NCI-H2029 (cell line): Measurements from ENCODE around the gene ADCY3.
A peak's percentile ranks its signal among the peaks of the same experiment; 100 is the strongest.
"Not testable (repeated sequence)": the region's sequence is repeated elsewhere in the genome, so short reads cannot be mapped to it uniquely, and the experiment has no call there.

Experiments used
- DNase-seq: peaks from one replicate; lab custom pipeline; 2025; lab: John Stamatoyannopoulos, UW

ADCY3 gene

DNA sequence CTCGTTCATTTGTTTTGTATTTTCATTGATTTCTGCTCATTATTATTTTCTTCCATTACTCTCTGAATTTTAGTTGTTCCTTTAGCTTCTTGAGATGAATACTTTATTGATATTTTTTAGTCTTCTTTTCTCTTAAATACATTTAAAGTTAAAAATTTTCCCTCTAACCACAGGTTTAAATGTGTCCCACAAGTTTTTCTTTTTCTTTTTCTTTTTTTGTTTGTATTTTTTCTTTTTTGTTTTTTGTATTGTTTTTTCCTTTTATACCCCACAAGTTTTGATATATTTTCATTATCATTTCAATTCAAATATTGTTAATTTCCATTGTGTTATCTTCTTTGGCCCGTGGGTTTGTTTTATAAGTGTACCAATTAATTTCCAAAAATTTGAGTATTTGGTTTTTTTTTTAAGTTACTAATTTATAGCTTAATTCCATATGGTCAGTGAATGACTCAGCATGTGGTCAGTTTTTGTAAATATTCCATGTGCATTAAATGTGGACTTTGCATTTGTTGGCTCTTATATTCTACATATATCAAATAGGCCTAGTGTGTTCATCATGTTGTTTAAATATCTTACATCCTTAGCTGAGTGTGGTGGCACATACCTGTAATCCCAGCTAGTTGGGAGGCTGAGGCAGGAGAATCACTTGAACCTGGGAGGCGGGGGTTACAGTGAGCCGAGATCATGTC is 110.6 kb downstream of the ADCY3 start:
- no peak for DNase-seq

DNA sequence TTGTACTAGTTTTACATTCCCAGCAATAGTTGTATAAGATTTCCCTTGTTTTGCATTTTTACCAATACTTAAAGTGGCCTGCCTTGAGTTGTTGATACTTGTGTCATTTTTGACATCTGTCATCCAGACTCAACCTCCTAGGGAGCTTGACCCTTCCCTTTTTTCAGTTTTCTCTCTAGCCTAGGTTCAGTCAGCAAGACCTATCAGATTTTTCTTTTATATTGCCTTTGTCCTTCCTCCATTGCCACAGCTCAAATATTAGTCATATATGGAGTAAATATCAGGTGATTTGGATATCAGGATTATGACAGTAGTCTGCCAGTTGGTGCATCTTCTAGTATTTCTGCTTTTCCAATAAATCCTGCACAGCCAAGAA is 113.4 kb downstream of the ADCY3 start:
- no peak for DNase-seq

DNA sequence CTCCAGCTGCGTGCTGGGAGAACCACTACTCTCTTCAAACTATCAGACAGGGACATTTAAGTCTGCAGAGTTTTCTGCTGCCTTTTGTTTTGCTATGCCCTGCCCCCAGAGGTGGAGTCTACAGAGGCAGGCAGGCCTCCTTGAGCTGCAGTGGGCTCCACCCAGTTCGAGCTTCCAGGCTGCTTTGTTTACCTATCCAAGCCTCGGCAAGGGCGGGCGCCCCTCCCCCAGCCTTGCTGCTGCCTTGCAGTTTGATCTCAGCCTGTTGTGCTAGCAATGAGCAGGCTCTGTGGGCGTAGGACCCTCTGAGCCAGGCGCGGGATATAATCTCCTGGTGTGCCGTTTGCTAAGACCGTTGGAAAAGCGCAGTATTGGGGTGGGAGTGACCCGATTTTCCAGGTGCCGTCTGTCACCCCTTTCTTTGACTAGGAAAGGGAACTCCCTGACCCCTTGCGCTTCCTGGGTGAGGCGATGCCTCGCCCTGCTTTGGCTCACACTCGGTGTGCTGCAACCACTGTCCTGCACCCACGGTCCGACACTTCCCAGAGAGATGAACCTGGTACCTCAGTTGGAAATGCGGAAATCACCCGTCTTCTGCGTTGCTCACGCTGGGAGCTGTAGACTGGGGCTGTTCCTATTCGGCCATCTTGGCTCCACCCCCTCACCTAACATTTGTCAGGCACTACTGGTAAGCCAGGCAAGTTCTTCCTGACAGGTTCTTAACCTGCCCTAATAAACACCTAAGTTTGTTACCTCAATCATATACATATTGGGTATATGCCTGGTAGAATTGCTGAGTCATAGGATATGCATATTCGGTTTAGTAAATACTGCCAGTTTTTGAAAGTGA is 114.0 kb downstream of the ADCY3 start:
- DNase-seq, result not testable (repeated sequence)

DNA sequence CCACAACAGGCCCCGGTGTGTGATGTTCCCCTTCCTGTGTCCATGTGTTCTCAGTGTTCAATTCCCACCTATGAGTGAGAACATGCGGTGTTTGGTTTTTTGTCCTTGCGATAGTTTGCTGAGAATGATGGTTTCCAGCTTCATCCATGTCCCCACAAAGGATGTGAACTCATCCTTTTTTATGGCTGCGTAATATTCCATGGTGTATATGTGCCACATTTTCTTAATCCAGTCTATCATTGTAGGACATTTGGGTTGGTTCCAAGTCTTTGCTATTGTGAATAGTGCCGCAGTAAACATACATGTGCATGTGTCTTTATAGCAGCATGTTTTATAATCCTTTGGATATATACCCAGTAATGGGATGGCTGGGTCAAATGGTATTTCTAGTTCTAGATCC is 119.5 kb downstream of the ADCY3 start:
- DNase-seq, result not testable (repeated sequence)

DNA sequence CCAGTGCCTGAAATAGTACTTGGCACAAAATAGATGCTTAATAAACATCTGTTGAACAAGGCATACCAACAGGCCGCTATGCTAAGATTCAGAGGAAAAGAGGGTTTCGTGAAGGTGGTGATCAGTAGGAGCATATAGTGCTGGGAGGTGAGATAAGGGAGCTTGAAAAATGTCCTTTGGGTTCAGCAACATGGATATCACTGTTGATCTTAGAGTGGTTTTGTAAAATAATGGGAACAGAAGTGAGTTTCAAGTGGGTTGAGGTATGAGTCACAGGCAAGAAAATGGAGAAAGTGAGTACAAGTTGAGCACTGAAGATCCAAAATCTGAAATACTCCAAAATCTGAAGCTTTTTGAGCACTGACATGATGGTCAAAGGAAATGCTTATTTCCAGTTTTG is 122.4 kb downstream of the ADCY3 start:
- DNase-seq, result no peak

DNA sequence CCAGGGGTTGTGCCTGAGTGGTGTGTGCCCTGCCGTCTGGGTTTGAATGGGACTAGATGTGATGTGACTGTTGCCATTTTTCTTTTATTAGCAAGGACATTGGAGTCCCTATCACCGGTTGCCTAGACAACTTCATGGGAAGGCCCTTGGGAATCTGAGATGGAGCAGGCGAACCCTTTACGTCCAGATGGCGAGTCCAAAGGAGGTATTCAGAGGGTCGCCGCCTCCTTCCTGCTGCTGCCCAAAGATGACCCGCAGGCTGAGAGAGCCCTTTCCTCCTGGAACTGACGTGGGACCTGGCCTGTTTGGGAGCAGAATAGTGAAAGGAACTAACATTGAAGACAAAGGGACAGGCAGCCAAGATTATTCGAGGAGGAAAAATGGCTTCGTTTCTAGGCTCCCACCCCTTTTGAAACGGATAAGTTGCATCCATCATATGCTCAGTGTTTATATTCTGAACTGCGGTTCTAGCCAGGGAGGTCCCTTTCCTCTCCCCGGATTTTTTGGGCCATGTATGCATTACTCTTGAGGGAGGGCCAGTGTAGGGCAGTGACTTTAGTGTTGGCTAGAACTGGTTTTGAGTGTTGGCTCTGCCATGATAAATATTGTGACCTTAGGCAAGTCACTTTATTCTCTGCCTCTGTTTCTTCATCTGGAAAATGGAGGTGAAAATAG is 126.1 kb downstream of the ADCY3 start:
- peak; percentile 13 for DNase-seq

DNA sequence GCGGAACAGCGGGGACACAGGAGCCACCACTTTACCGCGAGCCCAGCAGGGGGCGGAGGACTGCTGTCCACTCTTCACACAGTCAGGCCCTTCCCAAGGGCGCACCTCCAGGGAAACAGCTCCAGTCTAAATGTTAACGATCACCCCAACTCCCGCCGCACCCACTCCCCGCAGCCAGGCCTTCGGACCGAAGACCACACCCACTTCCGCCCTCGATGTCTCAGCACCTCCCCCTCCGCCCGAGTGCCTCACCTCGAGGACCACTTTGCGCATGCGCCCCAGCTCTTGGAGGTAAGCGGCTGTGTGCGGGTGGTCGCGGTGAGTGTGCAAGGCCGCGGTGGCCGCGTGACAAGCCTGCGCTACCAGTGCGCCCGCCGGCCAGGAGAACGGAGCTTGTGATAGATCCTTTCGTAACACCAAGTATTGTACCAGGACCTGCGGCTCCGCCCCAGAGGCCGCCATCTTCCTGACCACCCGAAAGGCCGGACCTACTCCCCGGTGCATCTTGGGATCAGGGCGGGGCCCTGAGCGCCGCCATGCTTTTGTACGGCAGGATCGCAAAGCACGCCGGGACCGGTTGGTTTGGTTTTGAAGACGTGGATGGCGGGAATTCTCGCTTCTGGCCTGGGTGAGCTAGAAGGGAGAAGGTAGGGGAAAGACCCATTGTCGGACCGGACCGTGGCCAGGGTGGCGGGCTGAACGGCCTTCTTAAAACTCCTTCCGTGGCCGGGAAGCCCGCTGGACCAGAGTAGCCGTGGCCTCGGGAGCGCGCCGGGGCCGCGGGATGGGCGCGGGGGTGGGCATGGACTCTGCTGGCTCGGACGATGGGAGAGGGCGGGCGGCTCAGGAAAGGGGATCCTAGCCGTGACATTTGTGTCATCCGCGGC is 126.9 kb downstream of the ADCY3 start, which contains the start of the genes CENPO and PTRHD1:
TSS of gene CENPO (plus strand) at position 552 of the 887 bp plus-strand sequence. CDS start 495 bp downstream, outside the sequence.
TSS of gene PTRHD1 (minus strand) at position 518 of the 887 bp plus-strand sequence. CDS start at position 504, 14 bp downstream.
- DNase-seq, result peak; percentile 95

DNA sequence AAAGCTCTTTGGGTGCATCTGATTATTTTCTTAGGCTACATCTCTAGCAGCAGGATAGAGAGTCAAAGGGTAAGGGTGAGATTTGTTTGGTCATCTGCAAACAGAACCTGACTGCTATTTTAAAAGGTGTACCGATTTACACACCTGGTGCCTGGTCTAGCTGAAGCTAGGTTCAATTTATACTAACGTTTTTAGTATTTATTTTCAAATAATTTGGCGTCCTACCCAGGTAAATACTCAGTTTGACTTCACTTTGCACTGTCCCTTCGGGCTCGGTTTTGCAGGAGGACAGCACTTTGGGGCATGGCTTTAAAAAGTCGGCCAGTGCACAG is 127.5 kb downstream of the ADCY3 start:
- DNase-seq, result no peak

DNA sequence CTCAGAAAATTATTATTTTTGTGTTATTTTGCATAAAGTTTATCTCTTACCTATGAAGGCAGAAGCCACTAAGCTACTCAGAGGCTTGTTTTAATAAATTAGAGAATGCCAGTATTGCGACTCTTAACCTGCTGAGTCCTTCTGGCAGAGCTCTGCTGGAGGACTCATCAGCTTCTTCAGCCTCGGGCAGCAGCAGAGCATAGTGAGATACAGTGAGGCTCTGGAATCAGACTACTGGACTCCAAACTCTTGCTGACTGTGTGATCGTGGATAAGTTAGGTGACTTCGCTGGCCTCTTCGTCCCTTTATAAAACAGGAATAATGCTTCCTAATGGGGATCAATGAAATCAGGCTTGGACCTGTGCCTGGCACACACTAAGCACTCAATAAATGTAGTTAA is 128.6 kb downstream of the ADCY3 start:
- no peak for DNase-seq

DNA sequence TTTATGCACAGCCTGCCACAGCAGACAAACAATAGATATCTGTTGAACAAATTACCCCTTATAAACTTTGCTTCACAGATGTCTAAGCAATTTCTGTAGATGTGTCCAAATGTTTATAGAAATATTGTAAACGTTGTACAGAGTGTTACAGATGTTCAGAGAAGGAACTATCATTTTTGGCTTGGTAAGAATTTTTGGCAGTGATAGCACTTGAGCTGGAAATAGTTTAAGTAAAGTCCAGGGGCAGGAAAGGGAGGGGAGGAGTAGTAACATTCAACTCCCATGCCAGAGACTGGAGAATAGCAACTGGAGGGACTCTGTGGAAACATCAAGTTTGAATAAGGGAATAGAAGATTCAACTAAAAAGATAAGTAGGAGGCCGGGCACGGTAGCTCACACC is 131.2 kb downstream of the ADCY3 start:
- no peak for DNase-seq

DNA sequence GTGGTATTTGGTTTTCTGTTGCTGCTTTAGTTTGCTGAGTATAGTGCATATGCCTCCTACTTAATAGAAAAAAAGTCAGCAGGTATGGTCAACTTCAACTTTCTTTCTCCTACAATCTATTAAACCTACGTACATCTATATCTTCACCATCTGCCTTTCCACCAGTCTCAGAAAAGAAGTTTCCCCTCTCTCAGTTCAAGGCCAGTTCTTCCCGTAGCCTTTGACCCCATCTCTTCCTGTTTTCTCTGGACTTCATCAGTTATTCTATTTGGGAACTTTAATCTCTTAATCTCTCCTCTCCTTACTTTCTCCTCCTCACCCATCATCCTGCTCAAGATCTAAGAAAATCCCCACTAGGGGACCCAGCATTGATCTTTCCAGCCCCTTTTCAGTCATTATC is 132.5 kb downstream of the ADCY3 start:
- no peak for DNase-seq

DNA sequence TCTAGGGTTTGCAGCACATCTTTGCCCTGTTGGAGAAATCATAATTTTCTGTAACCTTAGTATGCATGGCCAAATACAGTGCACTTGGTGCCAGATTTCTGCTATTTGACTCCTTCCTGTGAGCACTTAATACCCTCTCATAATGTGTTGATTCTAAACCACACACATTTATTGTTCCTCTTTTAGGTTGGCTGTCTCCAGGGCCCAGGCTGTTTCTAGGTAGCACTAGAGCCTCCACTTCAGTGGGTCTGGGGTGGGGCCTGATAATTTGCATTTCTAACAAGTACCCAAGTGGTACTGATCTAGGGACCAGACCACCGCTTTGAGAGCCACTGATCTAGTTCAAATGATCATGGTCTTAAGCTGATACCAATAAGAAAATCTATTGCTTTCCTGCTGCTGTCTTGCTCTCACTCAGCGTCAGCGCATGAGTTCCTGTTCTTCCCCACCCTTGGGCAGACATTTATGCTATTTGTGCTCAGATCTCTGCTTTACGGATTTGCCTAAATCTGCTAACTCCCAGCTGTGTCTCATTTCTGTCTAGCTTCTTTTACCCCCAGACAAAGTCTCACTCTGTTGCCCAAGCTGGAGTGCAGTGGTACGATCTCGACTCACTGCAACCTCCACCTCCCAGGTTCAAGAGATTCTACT is 134.2 kb downstream of the ADCY3 start:
- peak; percentile 85 for DNase-seq

DNA sequence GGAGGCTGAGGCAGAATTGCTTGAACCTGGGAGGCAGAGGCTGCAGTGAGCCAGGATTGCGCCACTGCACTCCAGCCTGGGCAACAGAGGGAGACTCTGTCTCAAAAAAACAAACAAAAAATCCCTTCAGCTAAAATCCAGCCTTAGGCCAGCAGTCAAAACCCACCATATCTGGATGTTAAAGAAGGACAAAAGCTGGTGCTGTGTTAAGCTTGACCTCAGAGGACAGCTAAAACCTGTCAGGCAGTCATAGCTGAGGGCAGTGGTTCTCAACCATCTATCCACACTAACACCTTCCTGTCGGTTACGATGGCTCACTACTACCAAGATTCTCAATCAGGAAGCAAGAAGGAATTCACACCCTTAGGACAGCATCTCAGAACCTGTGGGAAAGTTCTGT is 136.4 kb downstream of the ADCY3 start:
- no peak for DNase-seq

DNA sequence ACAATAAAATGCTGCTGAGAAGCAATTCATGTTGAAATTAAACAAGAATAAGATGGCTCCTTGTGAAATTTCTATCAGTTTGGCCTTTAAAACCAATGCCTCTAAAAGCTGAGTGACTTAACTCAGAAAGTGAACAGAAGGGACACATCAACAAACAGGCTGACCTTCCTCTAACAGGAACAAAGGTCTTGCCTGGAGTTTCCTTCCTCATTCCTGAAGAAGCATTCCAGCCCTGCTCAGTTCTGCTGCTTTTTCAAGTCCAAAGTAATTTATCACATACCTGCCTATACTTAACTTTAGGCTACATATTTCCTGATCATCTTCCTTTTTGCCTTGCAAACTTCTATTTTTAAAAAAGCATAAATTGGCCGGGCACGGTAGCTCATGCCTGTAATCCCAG is 140.9 kb downstream of the ADCY3 start:
- DNase-seq, result no peak

DNA sequence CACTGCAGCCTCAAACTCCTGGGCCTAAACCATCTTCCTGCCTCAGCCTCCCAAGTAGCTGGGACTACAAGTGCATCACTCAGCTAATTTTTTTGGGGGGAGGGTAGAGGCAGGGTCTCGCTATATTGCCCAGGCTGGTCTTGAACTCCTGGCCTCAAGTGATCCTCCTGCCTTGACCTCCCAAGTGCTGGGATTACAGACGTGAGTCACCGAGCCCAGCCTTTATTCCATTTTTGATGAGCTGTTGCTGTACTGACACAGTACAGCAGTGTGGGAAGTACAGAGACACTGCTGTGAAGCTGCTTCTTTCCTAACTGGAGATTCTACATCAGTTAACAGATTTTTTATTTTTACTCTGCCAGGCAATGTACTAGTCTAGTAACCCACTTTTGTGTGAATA is 145.7 kb downstream of the ADCY3 start:
- DNase-seq, result no peak

DNA sequence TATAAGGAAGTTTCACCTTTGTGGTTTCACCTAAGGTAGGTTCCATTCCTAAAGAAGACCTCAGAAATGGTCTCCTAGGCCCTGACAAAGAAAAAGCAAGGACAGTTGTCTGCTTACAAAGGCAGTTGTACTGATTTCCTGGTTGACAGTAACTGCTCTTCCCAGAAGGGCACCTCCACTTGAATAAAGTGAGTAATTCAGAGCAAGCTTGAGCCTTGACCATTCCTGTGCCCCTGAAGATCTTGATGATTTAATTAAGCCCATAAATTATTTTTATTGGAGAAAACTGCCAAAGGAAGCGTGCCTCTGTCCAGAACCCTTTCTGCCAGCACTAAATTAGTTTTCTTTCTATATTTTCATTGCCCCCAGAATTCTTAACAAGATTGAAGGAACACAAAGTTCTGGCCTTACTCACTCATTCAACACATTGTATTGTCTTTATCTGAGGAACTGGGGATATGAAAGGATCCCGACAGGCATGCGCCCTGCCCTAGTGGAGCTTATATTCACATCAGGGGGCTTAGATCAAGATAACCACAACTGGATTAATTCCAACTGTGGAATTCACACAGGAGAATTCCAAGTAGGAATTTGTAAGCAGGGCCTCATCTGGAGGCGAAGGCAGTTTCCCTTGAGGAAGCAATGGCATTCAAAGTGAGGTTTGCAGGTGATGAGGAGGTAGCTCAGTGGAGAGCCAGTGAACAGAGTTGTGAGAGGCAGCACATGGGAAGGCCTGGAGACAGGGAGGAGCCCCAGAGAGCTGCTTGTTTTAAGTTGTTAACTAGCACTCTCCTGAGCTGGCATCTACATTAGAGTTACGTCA is 148.1 kb downstream of the ADCY3 start:
- DNase-seq, result no peak

DNA sequence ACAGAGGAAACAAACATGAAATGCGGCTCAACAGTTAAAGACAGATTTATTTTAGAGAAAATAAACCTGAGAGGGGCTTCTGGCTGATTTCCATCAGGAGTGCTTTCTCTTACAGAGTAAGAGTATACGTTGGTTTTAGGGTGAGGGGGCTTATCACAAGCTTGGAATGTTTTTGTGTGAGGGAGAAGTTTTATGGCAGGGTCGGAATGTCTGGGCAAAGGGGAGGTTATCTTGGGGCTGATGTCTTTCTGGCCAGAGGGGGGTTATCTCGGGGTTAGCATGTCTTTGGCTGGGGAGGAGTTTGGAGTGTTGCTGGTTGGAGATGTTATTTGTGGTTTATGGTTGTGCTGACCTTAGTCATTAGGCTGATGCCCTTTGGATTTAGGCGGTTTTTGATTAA is 149.0 kb downstream of the ADCY3 start:
- no peak for DNase-seq
